Measurements from ENCODE around the gene HDGF. TPM values are rescaled to one million over a fixed set of nuclear protein-coding genes. Genes with fewer than 3 reads are reported as not detected.

HDGF gene
- total and polyA plus RNA-seq, 9 of the 15 experiments (the other 6 are each of a cell fraction or from before 2014, with no cell fraction given), result 38.8 to 601 (median 400) TPM

DNA sequence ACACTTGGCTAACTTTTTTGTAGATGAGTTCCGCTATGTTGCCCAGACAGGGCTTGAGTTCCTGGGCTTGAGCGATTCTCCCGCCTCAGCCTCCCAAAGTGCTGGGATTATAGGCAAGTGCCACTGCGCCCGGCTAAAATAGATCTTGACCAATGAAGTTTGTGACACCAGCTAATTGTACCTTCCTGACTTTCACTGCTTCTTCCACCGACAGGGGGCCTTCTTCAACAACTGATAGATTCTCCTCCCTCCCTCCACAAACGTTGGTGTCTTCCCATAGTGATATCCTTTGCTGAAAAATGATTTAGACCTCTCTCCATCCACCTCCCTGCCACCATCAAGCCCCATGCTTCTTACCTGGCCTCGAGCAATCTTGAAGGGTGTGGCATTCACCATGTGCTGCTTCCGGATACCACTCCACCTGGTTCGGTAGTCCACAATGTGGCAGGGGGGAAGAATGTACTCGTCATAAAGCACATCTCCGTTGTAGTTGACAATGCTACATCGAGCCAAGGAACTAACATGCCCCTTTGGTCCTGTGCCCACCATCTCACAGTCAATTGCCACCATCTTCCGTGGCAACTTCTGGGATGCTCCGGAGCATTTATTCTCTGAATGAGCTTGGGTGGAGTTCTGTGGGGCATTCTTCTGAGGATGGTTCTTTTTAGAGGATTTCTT is 24.8 kb downstream of the HDGF start (continued):
- TF ChIP-seq EP400 (IDR thresholded peaks at IDR 0.05) (peak; percentile 18; the same call in 1 of the 2 replicates), ARID2 (IDR thresholded peaks at IDR 0.05) (peak; percentile 75; the same call in 1 of the 2 replicates), CBX3 (IDR thresholded peaks at IDR 0.05; ENCODE audit: borderline replicate concordance in 1 of 2, low read length in 2 of 2) (0 out of 3 replicates have a peak, but pooled peaks of 1 of the 2 experiments have one; percentile 14), ESRRA (IDR thresholded peaks at IDR 0.05; ENCODE audit: borderline replicate concordance, low read depth) (no peak), GATA2 (CRISPR knock-in tag; IDR thresholded peaks at IDR 0.05) (no peak), CBX5 (IDR thresholded peaks at IDR 0.05; ENCODE audit: borderline replicate concordance, low read depth) (no peak), ZNF695 (CRISPR knock-in tag; IDR thresholded peaks at IDR 0.05) (no peak), ERF (CRISPR knock-in tag; IDR thresholded peaks at IDR 0.05) (no peak), POLR2AphosphoS5 (IDR thresholded peaks at IDR 0.05; ENCODE audit: control insufficient read depth, insufficient read depth, low read depth, low read length) (0 out of 2 replicates have a peak, but pooled peaks have one; percentile 25), KLF6 (CRISPR knock-in tag; IDR thresholded peaks at IDR 0.05; ENCODE audit: borderline replicate concordance) (no peak), PURB (CRISPR knock-in tag; IDR thresholded peaks at IDR 0.05; ENCODE audit: low read depth) (no peak), KAT2B (IDR thresholded peaks at IDR 0.05; ENCODE audit: low read depth, low read length) (no peak)
- TF ChIP-seq, protein P1, sequence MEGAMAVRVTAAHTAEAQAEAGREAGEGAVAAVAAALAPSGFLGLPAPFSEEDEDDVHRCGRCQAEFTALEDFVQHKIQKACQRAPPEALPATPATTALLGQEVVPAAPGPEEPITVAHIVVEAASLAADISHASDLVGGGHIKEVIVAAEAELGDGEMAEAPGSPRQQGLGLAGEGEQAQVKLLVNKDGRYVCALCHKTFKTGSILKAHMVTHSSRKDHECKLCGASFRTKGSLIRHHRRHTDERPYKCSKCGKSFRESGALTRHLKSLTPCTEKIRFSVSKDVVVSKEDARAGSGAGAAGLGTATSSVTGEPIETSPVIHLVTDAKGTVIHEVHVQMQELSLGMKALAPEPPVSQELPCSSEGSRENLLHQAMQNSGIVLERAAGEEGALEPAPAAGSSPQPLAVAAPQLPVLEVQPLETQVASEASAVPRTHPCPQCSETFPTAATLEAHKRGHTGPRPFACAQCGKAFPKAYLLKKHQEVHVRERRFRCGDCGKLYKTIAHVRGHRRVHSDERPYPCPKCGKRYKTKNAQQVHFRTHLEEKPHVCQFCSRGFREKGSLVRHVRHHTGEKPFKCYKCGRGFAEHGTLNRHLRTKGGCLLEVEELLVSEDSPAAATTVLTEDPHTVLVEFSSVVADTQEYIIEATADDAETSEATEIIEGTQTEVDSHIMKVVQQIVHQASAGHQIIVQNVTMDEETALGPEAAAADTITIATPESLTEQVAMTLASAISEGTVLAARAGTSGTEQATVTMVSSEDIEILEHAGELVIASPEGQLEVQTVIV (CRISPR knock-in tag; IDR thresholded peaks at IDR 0.05; ENCODE audit: borderline replicate concordance), result no peak
- TF ChIP-seq, protein P2, sequence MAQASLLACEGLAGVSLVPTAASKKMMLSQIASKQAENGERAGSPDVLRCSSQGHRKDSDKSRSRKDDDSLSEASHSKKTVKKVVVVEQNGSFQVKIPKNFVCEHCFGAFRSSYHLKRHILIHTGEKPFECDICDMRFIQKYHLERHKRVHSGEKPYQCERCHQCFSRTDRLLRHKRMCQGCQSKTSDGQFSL (CRISPR knock-in tag; IDR thresholded peaks at IDR 0.05), result no peak
- TF ChIP-seq, protein P2 (tag; IDR thresholded peaks at IDR 0.05), result no peak
- TF ChIP-seq, protein P3, sequence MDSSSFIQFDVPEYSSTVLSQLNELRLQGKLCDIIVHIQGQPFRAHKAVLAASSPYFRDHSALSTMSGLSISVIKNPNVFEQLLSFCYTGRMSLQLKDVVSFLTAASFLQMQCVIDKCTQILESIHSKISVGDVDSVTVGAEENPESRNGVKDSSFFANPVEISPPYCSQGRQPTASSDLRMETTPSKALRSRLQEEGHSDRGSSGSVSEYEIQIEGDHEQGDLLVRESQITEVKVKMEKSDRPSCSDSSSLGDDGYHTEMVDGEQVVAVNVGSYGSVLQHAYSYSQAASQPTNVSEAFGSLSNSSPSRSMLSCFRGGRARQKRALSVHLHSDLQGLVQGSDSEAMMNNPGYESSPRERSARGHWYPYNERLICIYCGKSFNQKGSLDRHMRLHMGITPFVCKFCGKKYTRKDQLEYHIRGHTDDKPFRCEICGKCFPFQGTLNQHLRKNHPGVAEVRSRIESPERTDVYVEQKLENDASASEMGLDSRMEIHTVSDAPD (CRISPR knock-in tag; IDR thresholded peaks at IDR 0.05), result no peak
- TF ChIP-seq, protein P4, sequence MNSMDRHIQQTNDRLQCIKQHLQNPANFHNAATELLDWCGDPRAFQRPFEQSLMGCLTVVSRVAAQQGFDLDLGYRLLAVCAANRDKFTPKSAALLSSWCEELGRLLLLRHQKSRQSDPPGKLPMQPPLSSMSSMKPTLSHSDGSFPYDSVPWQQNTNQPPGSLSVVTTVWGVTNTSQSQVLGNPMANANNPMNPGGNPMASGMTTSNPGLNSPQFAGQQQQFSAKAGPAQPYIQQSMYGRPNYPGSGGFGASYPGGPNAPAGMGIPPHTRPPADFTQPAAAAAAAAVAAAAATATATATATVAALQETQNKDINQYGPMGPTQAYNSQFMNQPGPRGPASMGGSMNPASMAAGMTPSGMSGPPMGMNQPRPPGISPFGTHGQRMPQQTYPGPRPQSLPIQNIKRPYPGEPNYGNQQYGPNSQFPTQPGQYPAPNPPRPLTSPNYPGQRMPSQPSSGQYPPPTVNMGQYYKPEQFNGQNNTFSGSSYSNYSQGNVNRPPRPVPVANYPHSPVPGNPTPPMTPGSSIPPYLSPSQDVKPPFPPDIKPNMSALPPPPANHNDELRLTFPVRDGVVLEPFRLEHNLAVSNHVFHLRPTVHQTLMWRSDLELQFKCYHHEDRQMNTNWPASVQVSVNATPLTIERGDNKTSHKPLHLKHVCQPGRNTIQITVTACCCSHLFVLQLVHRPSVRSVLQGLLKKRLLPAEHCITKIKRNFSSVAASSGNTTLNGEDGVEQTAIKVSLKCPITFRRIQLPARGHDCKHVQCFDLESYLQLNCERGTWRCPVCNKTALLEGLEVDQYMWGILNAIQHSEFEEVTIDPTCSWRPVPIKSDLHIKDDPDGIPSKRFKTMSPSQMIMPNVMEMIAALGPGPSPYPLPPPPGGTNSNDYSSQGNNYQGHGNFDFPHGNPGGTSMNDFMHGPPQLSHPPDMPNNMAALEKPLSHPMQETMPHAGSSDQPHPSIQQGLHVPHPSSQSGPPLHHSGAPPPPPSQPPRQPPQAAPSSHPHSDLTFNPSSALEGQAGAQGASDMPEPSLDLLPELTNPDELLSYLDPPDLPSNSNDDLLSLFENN (IDR thresholded peaks at IDR 0.05; ENCODE audit: low read depth in 2 of 2, low read length in 2 of 2), result no peak
- TF ChIP-seq, protein P5, sequence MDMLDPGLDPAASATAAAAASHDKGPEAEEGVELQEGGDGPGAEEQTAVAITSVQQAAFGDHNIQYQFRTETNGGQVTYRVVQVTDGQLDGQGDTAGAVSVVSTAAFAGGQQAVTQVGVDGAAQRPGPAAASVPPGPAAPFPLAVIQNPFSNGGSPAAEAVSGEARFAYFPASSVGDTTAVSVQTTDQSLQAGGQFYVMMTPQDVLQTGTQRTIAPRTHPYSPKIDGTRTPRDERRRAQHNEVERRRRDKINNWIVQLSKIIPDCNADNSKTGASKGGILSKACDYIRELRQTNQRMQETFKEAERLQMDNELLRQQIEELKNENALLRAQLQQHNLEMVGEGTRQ (CRISPR knock-in tag; IDR thresholded peaks at IDR 0.05), result no peak

Measured in K562 (cell line).